ENCODE data around the gene CFAP97. TPM values are rescaled to one million over a fixed set of nuclear protein-coding genes. Genes with fewer than 3 reads are reported as not detected.
"Not testable (repeated sequence)": the region's sequence is repeated elsewhere in the genome, so short reads cannot be mapped to it uniquely, and the experiment has no call there.

CFAP97 gene
- total RNA-seq, 2 donors from 2014 or later: 12.2 to 22.4 TPM

DNA sequence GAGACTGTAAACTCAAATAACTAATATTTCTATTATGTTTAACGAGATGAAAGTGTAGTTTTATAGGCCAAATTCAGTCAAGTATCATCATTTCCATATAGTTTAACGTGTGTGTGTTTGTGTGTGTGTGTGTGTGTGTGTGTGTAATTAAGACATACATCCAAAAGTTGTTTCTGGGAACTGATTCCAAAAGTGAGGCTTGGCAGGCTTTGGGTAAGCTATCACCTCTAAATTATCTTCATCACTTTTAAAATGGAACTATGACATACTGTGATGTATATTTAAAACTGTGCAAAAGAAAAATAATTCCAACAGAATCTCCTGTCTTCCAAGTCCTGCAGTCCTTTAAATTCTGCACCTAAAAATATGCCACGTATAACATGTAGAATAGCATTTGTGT lies 79.8 kb downstream of the CFAP97 start:
- no peaks in the 10 kb centered on the region for H3K9me3 ChIP-seq
- intact Hi-C loops (cut with DNase I): no loop called here
- DNase-seq: no peak
- TF ChIP-seq, protein P1, sequence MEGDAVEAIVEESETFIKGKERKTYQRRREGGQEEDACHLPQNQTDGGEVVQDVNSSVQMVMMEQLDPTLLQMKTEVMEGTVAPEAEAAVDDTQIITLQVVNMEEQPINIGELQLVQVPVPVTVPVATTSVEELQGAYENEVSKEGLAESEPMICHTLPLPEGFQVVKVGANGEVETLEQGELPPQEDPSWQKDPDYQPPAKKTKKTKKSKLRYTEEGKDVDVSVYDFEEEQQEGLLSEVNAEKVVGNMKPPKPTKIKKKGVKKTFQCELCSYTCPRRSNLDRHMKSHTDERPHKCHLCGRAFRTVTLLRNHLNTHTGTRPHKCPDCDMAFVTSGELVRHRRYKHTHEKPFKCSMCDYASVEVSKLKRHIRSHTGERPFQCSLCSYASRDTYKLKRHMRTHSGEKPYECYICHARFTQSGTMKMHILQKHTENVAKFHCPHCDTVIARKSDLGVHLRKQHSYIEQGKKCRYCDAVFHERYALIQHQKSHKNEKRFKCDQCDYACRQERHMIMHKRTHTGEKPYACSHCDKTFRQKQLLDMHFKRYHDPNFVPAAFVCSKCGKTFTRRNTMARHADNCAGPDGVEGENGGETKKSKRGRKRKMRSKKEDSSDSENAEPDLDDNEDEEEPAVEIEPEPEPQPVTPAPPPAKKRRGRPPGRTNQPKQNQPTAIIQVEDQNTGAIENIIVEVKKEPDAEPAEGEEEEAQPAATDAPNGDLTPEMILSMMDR (IDR thresholded peaks at IDR 0.05): no peak
- no peaks in the 10 kb centered on the region for H3K36me3 ChIP-seq
- H3K4me3 ChIP-seq: no peak overlapping the region
- H3K27me3 ChIP-seq: peaks cover 16% of the 10 kb centered on the region
- H3K9ac ChIP-seq (ENCODE audit: low read depth in 2 of 2, low read length in 2 of 2): no peak overlapping the region
- H3K4me1 ChIP-seq: peaks cover 3% of the 10 kb centered on the region
- no peak overlapping the region for H3K27ac ChIP-seq

GRCh38 chr4:185122681-185123345 lies 81.0 kb downstream of the CFAP97 start:
- DNase-seq: no peak
- peaks cover 3% of the 10 kb centered on the region for H3K4me1 ChIP-seq
- TF ChIP-seq, protein P1 (IDR thresholded peaks at IDR 0.05): no peak
- H3K4me3 ChIP-seq: no peak overlapping the region
- intact Hi-C loops (cut with DNase I): no loop called here
- no peaks in the 10 kb centered on the region for H3K9me3 ChIP-seq
- no peaks in the 10 kb centered on the region for H3K36me3 ChIP-seq
- H3K27me3 ChIP-seq: peaks cover 6% of the 10 kb centered on the region
- no peak overlapping the region for H3K9ac ChIP-seq (ENCODE audit: low read depth in 2 of 2, low read length in 2 of 2)
- H3K27ac ChIP-seq: no peak overlapping the region

GRCh38 chr4:185120631-185120946 lies 83.2 kb downstream of the CFAP97 start:
- H3K4me1 ChIP-seq: no peaks in the 10 kb centered on the region
- H3K36me3 ChIP-seq: no peaks in the 10 kb centered on the region
- H3K27me3 ChIP-seq: no peaks in the 10 kb centered on the region
- TF ChIP-seq, protein P1 (IDR thresholded peaks at IDR 0.05): no peak
- no peaks in the 10 kb centered on the region for H3K9me3 ChIP-seq
- H3K4me3 ChIP-seq: no peak overlapping the region
- no peak overlapping the region for H3K27ac ChIP-seq
- no peak overlapping the region for H3K9ac ChIP-seq (ENCODE audit: low read depth in 2 of 2, low read length in 2 of 2)
- DNase-seq: no peak
- intact Hi-C loops (cut with DNase I): no loop called here

- Histone ChIP-seq H3K36me3 (no peaks in the 10 kb centered on the region), H3K27ac (no peak overlapping the region), H3K9ac (ENCODE audit: low read depth in 2 of 2, low read length in 2 of 2) (no peak overlapping the region), H3K4me3 (no peak overlapping the region), H3K27me3 (no peaks in the 10 kb centered on the region), H3K9me3 (no peaks in the 10 kb centered on the region), H3K4me1 (no peaks in the 10 kb centered on the region)
- DNase-seq: no peak
- TF ChIP-seq, protein P1 (IDR thresholded peaks at IDR 0.05): no peak
- intact Hi-C loops (cut with DNase I): no loop called here
Observed at GRCh38 chr4:185119927-185120630, 83.7 kb downstream of the CFAP97 start.

- H3K9ac ChIP-seq (ENCODE audit: low read depth in 2 of 2, low read length in 2 of 2); intact Hi-C loops (cut with DNase I); DNase-seq; H3K27me3 ChIP-seq; H3K36me3 ChIP-seq; H3K27ac ChIP-seq; H3K9me3 ChIP-seq; H3K4me1 ChIP-seq; H3K4me3 ChIP-seq: not testable (repeated sequence)
Observed at GRCh38 chr4:185119467-185119866, 84.3 kb downstream of the CFAP97 start.

- Histone ChIP-seq H3K9me3 (no peaks in the 10 kb centered on the region), H3K9ac (ENCODE audit: low read depth in 2 of 2, low read length in 2 of 2) (no peak overlapping the region), H3K27me3 (no peaks in the 10 kb centered on the region), H3K27ac (no peak overlapping the region), H3K4me1 (no peaks in the 10 kb centered on the region), H3K36me3 (no peaks in the 10 kb centered on the region), H3K4me3 (no peak overlapping the region)
- DNase-seq: no peak
- TF ChIP-seq, protein P1 (IDR thresholded peaks at IDR 0.05): no peak
- intact Hi-C loops (cut with DNase I): no loop called here
Observed at GRCh38 chr4:185118876-185119275, 84.9 kb downstream of the CFAP97 start.
